ENCODE data around the gene CRPPA. TPM values are rescaled to one million over a fixed set of nuclear protein-coding genes. Genes with fewer than 3 reads are reported as not detected.
A peak's percentile ranks its signal among the peaks of the same experiment; 100 is the strongest.

The CRPPA gene
- total and polyA plus RNA-seq, 2 of the 4 experiments (the other 2 are of a cell fraction), result 0.67 to 1.3 TPM

GRCh38 chr7:16430133-16430532, 8.8 kb upstream of the CRPPA start:
- Histone ChIP-seq H3K14ac (replicated peaks; ENCODE audit: low read depth, low read length) (0 out of 2 replicates have a peak overlapping the region, but pooled peaks have one; percentile 2), H2BK120ac (ENCODE audit: low read depth, low read length) (peak overlapping the region; percentile 11; the same call in 1 of the 2 replicates), H4K91ac (ENCODE audit: insufficient read depth, low read depth, low read length) (peak overlapping the region; percentile 2; the same call in 1 of the 2 replicates), H4K8ac (ENCODE audit: low read depth in 2 of 2, low read length in 2 of 2) (no peak overlapping the region), H4K5ac (ENCODE audit: low read depth, low read length) (no peak overlapping the region; the same call in 1 of the 2 replicates), H3K4me2 (ENCODE audit: low read depth, low read length) (no peak overlapping the region), H3K4me3 (ENCODE audit: insufficient read depth, low read depth, low read length) (no peak overlapping the region), H3K23ac (ENCODE audit: low read depth, low read length) (no peak overlapping the region), H2AK9ac (replicated peaks; ENCODE audit: low read depth, low read length, poor library complexity) (no peak overlapping the region), H3K56ac (ENCODE audit: extremely low read depth, insufficient read depth, low read length) (no peak overlapping the region), H3K9ac (ENCODE audit: low read depth, low read length) (no peak overlapping the region), H3K79me1 (ENCODE audit: low read depth in 1 of 2, low read length in 2 of 2) (no peaks in the 10 kb centered on the region), H3K27ac (ENCODE audit: insufficient read depth, low read length) (no peak overlapping the region), H4K20me1 (ENCODE audit: insufficient read depth, low read length) (no peaks in the 10 kb centered on the region), H3K27me3 (ENCODE audit: control insufficient read depth, insufficient read depth, low read length) (no peaks in the 10 kb centered on the region), H2AFZ (replicated peaks; ENCODE audit: low read length, poor library complexity) (no peak overlapping the region), H3K18ac (ENCODE audit: low read depth, low read length) (no peak overlapping the region), H3K4me1 (ENCODE audit: control insufficient read depth, insufficient read depth, low read length) (peaks cover 4% of the 10 kb centered on the region; the same call in 1 of the 2 replicates), H3K9me3 (ENCODE audit: control insufficient read depth, insufficient read depth, low read length) (no peaks in the 10 kb centered on the region), H3K4ac (ENCODE audit: low read depth, low read length) (0 out of 2 replicates have a peak overlapping the region, but pooled peaks have one; percentile 28), H2BK20ac (ENCODE audit: low read depth, low read length) (peak overlapping the region; percentile 6; the same call in 1 of the 2 replicates), H3K36me3 (ENCODE audit: control insufficient read depth, insufficient read depth, low read length) (no peaks in the 10 kb centered on the region), H2AK5ac (ENCODE audit: low read depth, low read length) (peak overlapping the region; percentile 45; the same call in 1 of the 2 replicates), H2BK15ac (ENCODE audit: low read depth, low read length) (no peak overlapping the region; the same call in 2 of the 3 replicates), H3K9me1 (ENCODE audit: insufficient read depth, low read length) (peaks cover 3% of the 10 kb centered on the region; the same call in 1 of the 2 replicates), H2BK5ac (ENCODE audit: low read depth, low read length, poor library complexity, severe bottlenecking) (peak overlapping the region; percentile 25)
- WGBS, 2 experiments (ENCODE audit: extremely low coverage in 2 of 2, insufficient read length in 1 of 2), result 40% methylated on average over 2 of the region's 3 CpGs; no CpG with 5 or more reads in 1 of the 2 experiments
- TF ChIP-seq, protein P1, sequence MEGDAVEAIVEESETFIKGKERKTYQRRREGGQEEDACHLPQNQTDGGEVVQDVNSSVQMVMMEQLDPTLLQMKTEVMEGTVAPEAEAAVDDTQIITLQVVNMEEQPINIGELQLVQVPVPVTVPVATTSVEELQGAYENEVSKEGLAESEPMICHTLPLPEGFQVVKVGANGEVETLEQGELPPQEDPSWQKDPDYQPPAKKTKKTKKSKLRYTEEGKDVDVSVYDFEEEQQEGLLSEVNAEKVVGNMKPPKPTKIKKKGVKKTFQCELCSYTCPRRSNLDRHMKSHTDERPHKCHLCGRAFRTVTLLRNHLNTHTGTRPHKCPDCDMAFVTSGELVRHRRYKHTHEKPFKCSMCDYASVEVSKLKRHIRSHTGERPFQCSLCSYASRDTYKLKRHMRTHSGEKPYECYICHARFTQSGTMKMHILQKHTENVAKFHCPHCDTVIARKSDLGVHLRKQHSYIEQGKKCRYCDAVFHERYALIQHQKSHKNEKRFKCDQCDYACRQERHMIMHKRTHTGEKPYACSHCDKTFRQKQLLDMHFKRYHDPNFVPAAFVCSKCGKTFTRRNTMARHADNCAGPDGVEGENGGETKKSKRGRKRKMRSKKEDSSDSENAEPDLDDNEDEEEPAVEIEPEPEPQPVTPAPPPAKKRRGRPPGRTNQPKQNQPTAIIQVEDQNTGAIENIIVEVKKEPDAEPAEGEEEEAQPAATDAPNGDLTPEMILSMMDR (conservative IDR thresholded peaks at IDR 0.05; ENCODE audit: low read depth, low read length), result no peak
- TF ChIP-seq CEBPB (IDR thresholded peaks at IDR 0.05; ENCODE audit: low read depth, low read length) (no peak), MXI1 (IDR thresholded peaks at IDR 0.05; ENCODE audit: borderline replicate concordance, low read depth, low read length) (no peak), NFE2L2 (IDR thresholded peaks at IDR 0.05; ENCODE audit: low read depth, low read length) (no peak), SMC3 (IDR thresholded peaks at IDR 0.05; ENCODE audit: low read depth, low read length) (no peak), ELK1 (IDR thresholded peaks at IDR 0.05; ENCODE audit: borderline replicate concordance, low read depth, low read length) (no peak), MAZ (IDR thresholded peaks at IDR 0.05; ENCODE audit: borderline replicate concordance, low read depth, low read length) (no peak), RCOR1 (IDR thresholded peaks at IDR 0.05; ENCODE audit: insufficient replicate concordance, low read length) (no peak), CHD1 (IDR thresholded peaks at IDR 0.05; ENCODE audit: low read depth, low read length) (no peak), FOS (IDR thresholded peaks at IDR 0.05; ENCODE audit: low read depth, low read length) (no peak), RFX5 (IDR thresholded peaks at IDR 0.05; ENCODE audit: low read depth, low read length) (no peak), USF2 (IDR thresholded peaks at IDR 0.05; ENCODE audit: low read depth, low read length) (no peak), MAFK (IDR thresholded peaks at IDR 0.05; ENCODE audit: low read depth, low read length) (no peak)
- in situ Hi-C loops (cut with MboI; ENCODE audit: low sequenced_read_pairs) (no loop called here), intact Hi-C loops (cut with micrococcal nuclease) (no loop called here), dilution Hi-C loops (cut with HindIII; ENCODE audit: low sequenced_read_pairs, unreplicated experiment) (no loop called here)
- no TSS peak for BruUV-seq (replicated peaks)
- peak; percentile 20 for DNase-seq
- no peak for ATAC-seq (ENCODE audit: low read depth)
- ChIA-PET CTCF (interaction anchor here (1.0 kb wide), 1 partner anchor 23 kb away, joined by 3 read pairs; no protein-coding TSS in a partner anchor), POLR2A (ENCODE audit: unreplicated experiment) (interaction anchor here (1.2 kb wide), 1 partner anchor 9 kb away, joined by 3 read pairs; the partner anchor contains the start of gene CRPPA)

Data from IMR-90 (cell line).